Ovary (tissue), 3 donors: Measurements from ENCODE around the gene ETV6.

Experiments
- CTCF ChIP-seq, 3 donors: fragments of 450-650 bp in 2 of 3; fragments of 200-600 bp in 1 of 3; IDR thresholded peaks; one replicate each; pipeline versions ENCODE4 v1.5.1 to v1.8.0; 2016 to 2022; ENCODE audit warnings: antibody characterized with exemption in 3 of 3, mild to moderate bottlenecking in 1 of 3
- EP300 ChIP-seq: sonication (generic); formaldehyde crosslinking; IDR thresholded peaks from one replicate; pipeline ENCODE4 v1.6.1; 2017; ENCODE audit warnings: antibody characterized with exemption
- donor health status: DM: no; HTN: no; CAD: no.

GRCh38 chr12:11824069-11824468 is 174.6 kb downstream of the ETV6 start:
- TF ChIP-seq CTCF (IDR thresholded peaks at IDR 0.05) (no peak), EP300 (no peak)
